ENCODE data around the gene SCYL3.

SCYL3 gene, protein sequence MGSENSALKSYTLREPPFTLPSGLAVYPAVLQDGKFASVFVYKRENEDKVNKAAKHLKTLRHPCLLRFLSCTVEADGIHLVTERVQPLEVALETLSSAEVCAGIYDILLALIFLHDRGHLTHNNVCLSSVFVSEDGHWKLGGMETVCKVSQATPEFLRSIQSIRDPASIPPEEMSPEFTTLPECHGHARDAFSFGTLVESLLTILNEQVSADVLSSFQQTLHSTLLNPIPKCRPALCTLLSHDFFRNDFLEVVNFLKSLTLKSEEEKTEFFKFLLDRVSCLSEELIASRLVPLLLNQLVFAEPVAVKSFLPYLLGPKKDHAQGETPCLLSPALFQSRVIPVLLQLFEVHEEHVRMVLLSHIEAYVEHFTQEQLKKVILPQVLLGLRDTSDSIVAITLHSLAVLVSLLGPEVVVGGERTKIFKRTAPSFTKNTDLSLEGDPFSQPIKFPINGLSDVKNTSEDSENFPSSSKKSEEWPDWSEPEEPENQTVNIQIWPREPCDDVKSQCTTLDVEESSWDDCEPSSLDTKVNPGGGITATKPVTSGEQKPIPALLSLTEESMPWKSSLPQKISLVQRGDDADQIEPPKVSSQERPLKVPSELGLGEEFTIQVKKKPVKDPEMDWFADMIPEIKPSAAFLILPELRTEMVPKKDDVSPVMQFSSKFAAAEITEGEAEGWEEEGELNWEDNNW

DNA sequence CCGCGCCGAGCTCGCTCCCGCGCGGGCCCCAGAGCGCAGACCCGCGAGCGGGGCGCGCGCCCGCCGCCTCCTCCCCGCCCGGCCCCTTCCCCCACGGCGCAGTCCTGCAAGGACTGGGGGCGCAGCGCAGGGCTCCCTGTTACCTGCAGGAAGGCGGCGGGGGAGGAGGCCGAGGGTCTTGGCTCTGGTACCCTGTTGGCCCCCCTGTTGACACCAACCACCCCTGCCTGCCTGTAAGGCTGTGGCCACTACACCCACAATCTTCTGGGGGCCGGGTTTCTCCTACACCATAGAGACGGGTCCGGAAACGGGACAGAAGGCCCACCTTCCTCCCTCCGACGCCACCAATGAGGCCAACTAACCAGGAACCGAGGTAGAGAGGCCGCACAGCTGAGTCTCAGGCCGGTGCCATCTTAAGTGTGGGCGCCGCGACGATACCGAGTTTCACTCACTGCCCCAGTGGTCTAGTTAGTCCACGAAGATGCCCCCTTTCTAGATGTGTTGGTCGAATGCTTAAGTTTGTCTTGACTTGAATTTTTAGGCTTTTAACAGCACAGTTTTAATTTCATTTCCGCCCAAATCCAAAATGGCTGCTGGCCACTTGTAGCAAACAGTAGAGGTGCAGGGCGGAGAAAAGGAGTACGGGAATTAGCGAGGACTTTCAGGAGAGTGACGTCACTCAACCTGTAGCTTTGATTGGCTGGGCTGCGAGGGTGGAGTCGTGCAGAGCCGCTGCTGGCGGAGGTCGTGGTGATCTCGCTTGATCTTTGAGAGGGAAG is at the start of gene SCYL3:
SCYL3 (minus strand) TSS at position 252 of the 779 bp plus-strand sequence. CDS start 5,056 bp downstream, outside the sequence.
- H3K27me3 Mint-ChIP-seq, result peaks cover 18% of the 10 kb centered on the region
- CTCF ChIA-PET, result interaction anchor here (2.0 kb wide), 1 partner anchor 14 kb away, joined by 6 read pairs; no protein-coding TSS in a partner anchor

GRCh38 chr1:169941982-169942830 is 48.5 kb upstream of the SCYL3 start:
- CTCF ChIA-PET, result no interaction called here

More for the DNA sequence above, at the start of gene SCYL3:
- Mint-ChIP-seq H3K9me3 (no peaks in the 10 kb centered on the region), H3K4me1 (peaks cover 48% of the 10 kb centered on the region), H3K36me3 (peaks cover 13% of the 10 kb centered on the region), H3K27ac (peak within 1 kb of the TSS; percentile 95), H3K4me3 (peak within 1 kb of the TSS; percentile 72)
- peak; percentile 93 for DNase-seq

GRCh38 chr1:169933984-169934725 is 40.5 kb upstream of the SCYL3 start:
- H3K36me3 Mint-ChIP-seq, result no peaks in the 10 kb centered on the region
- H3K27me3 Mint-ChIP-seq, result no peaks in the 10 kb centered on the region
- no peak for DNase-seq
- no peak overlapping the region for H3K4me3 Mint-ChIP-seq
- H3K9me3 Mint-ChIP-seq, result no peaks in the 10 kb centered on the region
- CTCF ChIA-PET, result no interaction called here
- H3K4me1 Mint-ChIP-seq, result no peaks in the 10 kb centered on the region
- no peak overlapping the region for H3K27ac Mint-ChIP-seq

More at GRCh38 chr1:169941982-169942830, 48.5 kb upstream of the SCYL3 start:
- H3K4me3 Mint-ChIP-seq, result no peak overlapping the region
- H3K27ac Mint-ChIP-seq, result no peak overlapping the region
- DNase-seq, result no peak
- H3K4me1 Mint-ChIP-seq, result no peaks in the 10 kb centered on the region
- no peaks in the 10 kb centered on the region for H3K27me3 Mint-ChIP-seq
- no peaks in the 10 kb centered on the region for H3K36me3 Mint-ChIP-seq
- no peaks in the 10 kb centered on the region for H3K9me3 Mint-ChIP-seq

DNA sequence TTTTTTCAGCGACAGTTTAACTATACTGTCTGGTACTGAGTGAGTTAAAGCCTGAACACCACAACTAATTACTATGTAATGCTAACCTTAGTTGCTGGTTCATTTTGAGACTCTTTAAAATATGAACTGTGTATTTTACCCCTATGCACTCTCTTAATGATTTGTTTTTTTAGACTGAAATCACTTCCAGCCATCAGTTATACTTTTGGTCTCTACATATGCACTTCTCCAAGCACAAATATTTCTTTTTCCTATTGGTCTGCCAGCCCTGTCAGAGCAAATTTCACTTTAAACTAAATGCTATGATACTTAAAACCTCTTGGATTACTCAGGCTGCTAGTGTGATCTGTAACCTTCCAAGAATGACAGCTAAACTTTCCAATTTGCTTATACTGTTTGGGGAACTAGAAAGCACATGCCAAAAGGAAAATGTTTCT is 38.1 kb upstream of the SCYL3 start:
- Mint-ChIP-seq H3K4me3 (no peak overlapping the region), H3K4me1 (peaks cover 8% of the 10 kb centered on the region), H3K27me3 (no peaks in the 10 kb centered on the region), H3K36me3 (no peaks in the 10 kb centered on the region), H3K27ac (no peak overlapping the region), H3K9me3 (no peaks in the 10 kb centered on the region)
- DNase-seq, result no peak
- CTCF ChIA-PET, result interaction anchor here (1.0 kb wide), 1 partner anchor 998 kb away, joined by 4 read pairs; no protein-coding TSS in a partner anchor

DNA sequence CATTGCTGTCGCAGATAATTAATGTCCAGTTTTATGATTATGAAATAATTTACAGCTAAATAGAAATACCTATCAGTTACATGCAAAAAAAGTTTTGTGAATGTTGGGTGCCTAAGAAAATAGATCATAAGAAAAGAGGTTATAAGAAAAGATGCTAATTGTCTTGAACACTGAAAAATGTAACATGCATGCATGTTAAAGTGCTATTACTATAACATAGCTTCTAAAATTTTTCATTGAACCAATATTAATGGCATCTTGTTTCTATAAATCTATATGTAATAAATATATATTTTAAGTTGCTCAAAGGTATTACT is 35.5 kb upstream of the SCYL3 start:
- CTCF ChIA-PET, result interaction anchor here (0.6 to 1.8 kb wide), 5 partner anchors 15 to 1000 kb away, joined by 3 to 5 read pairs (median 3); no protein-coding TSS in a partner anchor
- Mint-ChIP-seq H3K9me3 (no peaks in the 10 kb centered on the region), H3K4me3 (no peak overlapping the region), H3K27ac (no peak overlapping the region), H3K27me3 (no peaks in the 10 kb centered on the region), H3K4me1 (peaks cover 13% of the 10 kb centered on the region), H3K36me3 (no peaks in the 10 kb centered on the region)
- no peak for DNase-seq

DNA sequence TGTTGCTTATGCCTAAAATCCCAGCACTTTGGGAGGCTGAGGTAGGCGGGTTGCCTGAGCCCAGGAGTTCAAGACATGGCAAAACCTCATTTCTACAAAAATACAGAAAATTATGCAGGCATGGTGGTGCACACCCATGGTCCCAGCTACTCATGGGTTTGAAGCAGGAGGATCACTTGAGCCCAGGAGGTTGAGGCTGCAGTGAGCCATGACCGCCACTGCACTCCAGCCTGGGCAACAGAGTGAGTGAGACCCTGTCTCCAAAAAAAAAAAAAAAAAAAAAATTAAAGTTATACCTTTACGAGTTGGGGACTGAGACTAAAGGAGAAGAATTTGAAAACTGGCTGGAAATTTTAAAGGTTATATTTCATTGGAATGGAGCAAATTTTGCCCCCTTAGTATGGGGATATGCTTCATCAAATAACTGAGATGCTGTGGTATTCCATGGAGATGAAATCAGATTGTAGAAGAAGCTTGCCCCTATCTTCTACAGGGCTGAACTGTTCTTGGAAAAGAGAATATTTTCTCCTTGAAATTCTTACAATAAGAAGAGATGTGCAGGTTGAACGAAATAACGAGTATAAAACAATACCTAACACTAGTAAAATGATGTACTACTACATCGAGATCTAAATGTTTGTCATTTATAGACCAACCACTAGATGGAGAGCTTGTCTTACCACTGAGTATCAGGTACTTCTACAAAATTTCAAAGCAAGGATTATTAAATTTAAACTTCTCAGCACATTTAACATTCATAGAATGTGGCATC is 34.9 kb upstream of the SCYL3 start:
- no peak overlapping the region for H3K27ac Mint-ChIP-seq
- H3K4me3 Mint-ChIP-seq, result no peak overlapping the region
- no peaks in the 10 kb centered on the region for H3K36me3 Mint-ChIP-seq
- no peaks in the 10 kb centered on the region for H3K9me3 Mint-ChIP-seq
- no peak for DNase-seq
- no peaks in the 10 kb centered on the region for H3K27me3 Mint-ChIP-seq
- peaks cover 13% of the 10 kb centered on the region for H3K4me1 Mint-ChIP-seq
- CTCF ChIA-PET, result interaction anchor here (0.6 to 1.8 kb wide), 8 partner anchors 16 to 1001 kb away, joined by 3 to 5 read pairs (median 3); partner anchors contain the start of gene KIFAP3

GRCh38 chr1:169925505-169926482 is 32.1 kb upstream of the SCYL3 start:
- H3K36me3 Mint-ChIP-seq, result no peaks in the 10 kb centered on the region
- H3K27me3 Mint-ChIP-seq, result no peaks in the 10 kb centered on the region
- CTCF ChIA-PET, result interaction anchor here (1.1 kb wide), 1 partner anchor 1004 kb away, joined by 3 read pairs; no protein-coding TSS in a partner anchor
- DNase-seq, result no peak
- H3K27ac Mint-ChIP-seq, result peak overlapping the region; percentile 79
- no peaks in the 10 kb centered on the region for H3K9me3 Mint-ChIP-seq
- no peak overlapping the region for H3K4me3 Mint-ChIP-seq
- H3K4me1 Mint-ChIP-seq, result peaks cover 13% of the 10 kb centered on the region

DNA sequence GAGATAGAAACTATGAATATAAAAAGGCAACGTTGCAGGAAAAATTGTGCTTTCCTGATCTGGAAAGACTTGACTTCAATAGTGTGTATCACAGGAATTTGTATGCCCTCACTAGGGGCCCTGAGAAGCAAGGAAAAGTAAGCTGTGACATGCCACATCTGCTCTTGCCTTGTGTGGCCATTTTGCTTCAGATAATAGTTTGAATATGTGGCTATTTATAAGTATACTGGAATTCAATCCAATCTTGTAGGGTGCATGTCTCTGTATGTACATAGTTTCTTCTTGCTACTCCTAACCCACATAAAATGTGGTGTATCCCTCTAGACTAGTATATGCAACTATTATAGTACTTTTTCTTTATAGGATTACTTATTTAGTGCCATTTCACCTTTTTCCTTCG is 31.1 kb upstream of the SCYL3 start:
- Mint-ChIP-seq H3K9me3 (no peaks in the 10 kb centered on the region), H3K4me3 (no peak overlapping the region), H3K27ac (no peak overlapping the region), H3K36me3 (no peaks in the 10 kb centered on the region), H3K4me1 (peaks cover 13% of the 10 kb centered on the region), H3K27me3 (no peaks in the 10 kb centered on the region)
- no peak for DNase-seq
- CTCF ChIA-PET, result no interaction called here

DNA sequence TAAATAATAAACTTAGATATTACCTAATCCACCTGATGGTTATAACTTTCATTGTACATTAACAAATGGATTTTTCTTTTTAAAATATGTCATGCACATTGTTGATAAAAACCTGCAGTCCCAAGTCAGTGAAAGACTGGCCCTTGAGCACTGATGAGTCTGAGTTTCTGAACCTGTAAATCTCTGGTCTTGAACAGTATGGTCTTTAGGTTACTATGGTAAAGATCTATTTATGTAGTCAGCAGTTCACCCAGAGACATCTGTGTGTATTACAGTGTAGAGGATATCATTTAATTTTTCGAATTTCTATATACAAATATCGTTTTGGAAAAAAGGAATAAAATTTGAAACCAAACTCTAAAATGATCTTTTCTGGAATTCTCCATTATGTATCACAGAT is 30.4 kb upstream of the SCYL3 start:
- H3K36me3 Mint-ChIP-seq, result no peaks in the 10 kb centered on the region
- CTCF ChIA-PET, result no interaction called here
- H3K27ac Mint-ChIP-seq, result no peak overlapping the region
- no peak for DNase-seq
- no peaks in the 10 kb centered on the region for H3K9me3 Mint-ChIP-seq
- H3K4me1 Mint-ChIP-seq, result peaks cover 13% of the 10 kb centered on the region
- H3K4me3 Mint-ChIP-seq, result no peak overlapping the region
- no peaks in the 10 kb centered on the region for H3K27me3 Mint-ChIP-seq

GRCh38 chr1:169921080-169921479 is 27.4 kb upstream of the SCYL3 start:
- CTCF ChIA-PET, result no interaction called here
- Mint-ChIP-seq H3K4me1 (peaks cover 2% of the 10 kb centered on the region), H3K9me3 (no peaks in the 10 kb centered on the region), H3K4me3 (no peak overlapping the region), H3K27ac (no peak overlapping the region), H3K36me3 (no peaks in the 10 kb centered on the region), H3K27me3 (no peaks in the 10 kb centered on the region)
- no peak for DNase-seq

- H3K36me3 Mint-ChIP-seq, result no peaks in the 10 kb centered on the region
- H3K4me1 Mint-ChIP-seq, result no peaks in the 10 kb centered on the region
- no peaks in the 10 kb centered on the region for H3K27me3 Mint-ChIP-seq
- H3K4me3 Mint-ChIP-seq, result no peak overlapping the region
- CTCF ChIA-PET, result interaction anchor here (0.7 kb wide), 1 partner anchor 254 kb away, joined by 3 read pairs; no protein-coding TSS in a partner anchor
- no peak overlapping the region for H3K27ac Mint-ChIP-seq
- no peaks in the 10 kb centered on the region for H3K9me3 Mint-ChIP-seq
- no peak for DNase-seq
Observed at GRCh38 chr1:169918927-169919326, 25.2 kb upstream of the SCYL3 start.

Measured in activated naive CD4-positive, alpha-beta T cell treated with anti-CD3 and anti-CD28 coated beads, Interleukin-2, amount 10 ng/mL, durations not matched to agents 7 days and 5 days (primary cell).